Measurements from ENCODE around the gene HUWE1. TPM values are rescaled to one million over a fixed set of nuclear protein-coding genes. Genes with fewer than 3 reads are reported as not detected.

The HUWE1 gene
- total RNA-seq, 2 experiments from 2014 or later: 219 to 225 TPM

DNA sequence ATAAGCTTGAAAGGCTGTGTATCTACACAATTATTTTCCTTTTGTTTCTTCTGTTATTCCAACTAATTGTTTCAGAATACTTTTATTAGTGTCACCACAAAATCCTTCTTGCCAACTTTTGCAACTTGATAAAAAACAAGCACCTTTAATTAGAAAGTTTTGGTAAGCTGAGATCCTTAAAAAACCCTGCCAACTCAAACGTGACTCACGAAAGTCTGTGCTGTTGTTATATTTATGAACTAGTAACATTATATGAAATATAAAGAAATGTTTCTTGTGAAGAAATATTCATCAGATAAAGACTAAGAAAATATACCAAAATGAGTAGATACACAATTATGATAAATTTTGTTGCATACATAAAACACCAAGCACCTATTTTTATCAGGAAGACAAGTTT is 49.0 kb downstream of the HUWE1 start:
- POLR2A ChIA-PET: no interaction called here
- peaks cover 5% of the 10 kb centered on the region for H3K4me1 Mint-ChIP-seq
- DNase-seq (no peak), ATAC-seq (ENCODE audit: low read depth) (no peak)
- no peak overlapping the region for H3K27ac Mint-ChIP-seq
- no peak overlapping the region for H3K4me3 Mint-ChIP-seq
- peaks cover 17% of the 10 kb centered on the region for H3K36me3 Mint-ChIP-seq
- H3K27me3 Mint-ChIP-seq: no peaks in the 10 kb centered on the region
- H3K9me3 Mint-ChIP-seq: no peaks in the 10 kb centered on the region

DNA sequence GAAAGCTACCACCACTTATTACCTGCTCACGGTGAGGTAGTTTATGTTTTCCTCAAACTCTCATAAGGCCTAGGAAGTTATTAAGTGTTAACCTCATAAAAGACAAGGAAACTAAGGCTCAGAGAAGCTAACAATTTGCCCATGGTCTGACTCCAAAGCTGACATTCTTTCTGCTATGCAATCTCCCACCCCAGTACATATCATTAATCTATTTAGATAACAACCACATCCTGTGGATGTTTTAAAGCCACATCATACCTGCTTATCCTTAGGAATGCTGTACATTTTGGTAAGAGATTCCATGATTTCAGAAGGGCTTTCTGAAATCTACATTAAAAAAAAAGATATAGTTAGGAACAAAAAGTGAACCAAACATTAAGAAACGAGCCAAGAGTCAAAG is 55.4 kb downstream of the HUWE1 start:
- peaks cover 5% of the 10 kb centered on the region for H3K4me1 Mint-ChIP-seq
- POLR2A ChIA-PET: no interaction called here
- H3K4me3 Mint-ChIP-seq: no peak overlapping the region
- no peaks in the 10 kb centered on the region for H3K9me3 Mint-ChIP-seq
- ATAC-seq (ENCODE audit: low read depth) (no peak), DNase-seq (no peak)
- peaks cover 21% of the 10 kb centered on the region for H3K36me3 Mint-ChIP-seq
- no peak overlapping the region for H3K27ac Mint-ChIP-seq
- H3K27me3 Mint-ChIP-seq: no peaks in the 10 kb centered on the region

DNA sequence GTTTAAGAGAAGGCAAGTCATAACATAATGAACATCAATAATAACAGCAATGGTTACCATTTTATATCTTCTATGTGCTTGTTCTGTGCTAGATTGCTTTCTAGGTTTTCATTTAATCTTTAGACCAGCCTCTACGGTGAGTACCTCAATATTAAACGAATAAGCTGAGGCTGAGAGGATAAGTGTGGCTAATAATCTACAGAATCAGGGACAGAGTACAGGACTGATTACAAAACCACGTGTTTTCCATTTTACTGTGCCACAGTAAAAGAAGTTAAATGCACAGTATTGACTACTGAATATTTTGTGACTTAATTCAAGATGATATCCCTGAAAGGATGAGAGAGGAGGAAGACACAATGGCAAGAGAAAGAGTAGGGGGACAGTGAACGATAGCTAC is 56.3 kb downstream of the HUWE1 start:
- Mint-ChIP-seq H3K4me3 (no peak overlapping the region), H3K27me3 (no peaks in the 10 kb centered on the region), H3K9me3 (no peaks in the 10 kb centered on the region), H3K4me1 (peaks cover 3% of the 10 kb centered on the region), H3K36me3 (peaks cover 21% of the 10 kb centered on the region), H3K27ac (no peak overlapping the region)
- ATAC-seq (ENCODE audit: low read depth): no peak
- no peak for DNase-seq
- POLR2A ChIA-PET: no interaction called here

DNA sequence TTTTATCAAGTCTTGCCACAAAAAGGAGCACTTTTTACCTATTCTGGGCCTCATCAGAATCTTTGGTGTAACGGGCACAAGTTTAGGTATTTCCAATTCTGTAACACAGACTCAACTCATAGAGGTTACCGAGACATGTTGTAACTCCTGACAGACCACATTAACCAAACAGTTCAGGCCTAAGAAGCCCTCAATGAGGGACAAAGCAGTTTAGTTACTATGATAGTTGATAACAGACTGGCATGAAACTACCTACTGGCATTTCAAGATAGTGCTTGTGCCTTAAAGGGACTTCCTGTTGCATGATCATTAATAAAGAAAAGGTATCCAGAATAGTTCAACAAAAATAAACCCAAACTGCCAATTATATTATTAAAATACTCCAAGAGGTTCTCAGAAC is 64.1 kb downstream of the HUWE1 start:
- Mint-ChIP-seq H3K27ac (no peak overlapping the region), H3K4me1 (peaks cover 6% of the 10 kb centered on the region), H3K36me3 (peaks cover 17% of the 10 kb centered on the region), H3K9me3 (no peaks in the 10 kb centered on the region), H3K4me3 (no peak overlapping the region), H3K27me3 (no peaks in the 10 kb centered on the region)
- ATAC-seq (ENCODE audit: low read depth) (no peak), DNase-seq (no peak)
- POLR2A ChIA-PET: no interaction called here

DNA sequence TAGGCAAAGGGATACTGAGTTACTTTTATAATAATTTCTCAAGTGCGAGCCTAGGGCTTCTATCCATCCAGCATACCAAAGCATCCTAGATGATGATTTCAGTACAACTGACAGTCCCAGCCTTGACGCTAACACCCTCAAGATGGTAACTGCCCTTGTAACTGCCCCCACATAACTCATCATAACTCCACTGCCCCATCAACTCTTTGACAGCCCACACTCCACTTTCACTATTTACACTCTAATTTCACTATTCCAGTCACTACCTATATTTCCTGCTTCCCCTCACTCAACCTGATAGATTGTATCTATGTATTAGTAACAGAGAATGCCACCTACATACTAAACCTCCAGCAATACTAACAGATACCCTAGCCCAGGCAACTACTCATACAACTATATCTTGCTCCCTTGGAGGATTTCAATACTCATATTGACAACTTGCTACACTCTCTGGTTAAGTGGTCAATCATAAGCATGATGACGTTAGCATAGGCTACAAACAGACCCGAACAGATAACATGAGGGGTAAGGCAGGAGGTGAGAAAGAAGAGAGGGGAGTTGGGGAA is 65.0 kb downstream of the HUWE1 start:
- DNase-seq: no peak
- ATAC-seq (ENCODE audit: low read depth): no peak
- H3K27me3 Mint-ChIP-seq: no peaks in the 10 kb centered on the region
- no peak overlapping the region for H3K27ac Mint-ChIP-seq
- POLR2A ChIA-PET: no interaction called here
- H3K4me1 Mint-ChIP-seq: peaks cover 9% of the 10 kb centered on the region
- no peaks in the 10 kb centered on the region for H3K9me3 Mint-ChIP-seq
- peaks cover 22% of the 10 kb centered on the region for H3K36me3 Mint-ChIP-seq
- H3K4me3 Mint-ChIP-seq: no peak overlapping the region

DNA sequence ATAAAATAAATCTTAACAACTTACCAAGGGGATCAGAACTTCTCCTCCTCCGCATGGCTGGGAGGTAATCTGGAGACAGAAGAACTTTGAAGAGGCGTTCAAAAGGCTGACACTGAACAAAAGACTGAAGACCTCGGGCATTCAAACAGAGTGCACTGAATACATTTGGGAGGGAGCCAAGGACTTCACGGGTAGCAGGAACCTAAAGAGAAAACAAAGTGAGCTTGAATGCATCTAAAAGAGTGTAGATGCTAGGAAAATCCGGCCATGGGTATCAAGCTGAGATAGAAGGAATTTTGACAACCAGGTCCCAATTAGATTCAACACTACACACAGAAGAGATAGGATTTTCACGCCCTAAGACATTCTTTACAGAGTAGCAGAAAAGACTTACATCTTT is 69.6 kb downstream of the HUWE1 start:
- Mint-ChIP-seq H3K9me3 (no peaks in the 10 kb centered on the region), H3K36me3 (peaks cover 26% of the 10 kb centered on the region), H3K27me3 (no peaks in the 10 kb centered on the region), H3K4me1 (peaks cover 9% of the 10 kb centered on the region), H3K4me3 (no peak overlapping the region), H3K27ac (peak overlapping the region; percentile 38)
- DNase-seq (no peak), ATAC-seq (ENCODE audit: low read depth) (no peak)
- POLR2A ChIA-PET: no interaction called here

DNA sequence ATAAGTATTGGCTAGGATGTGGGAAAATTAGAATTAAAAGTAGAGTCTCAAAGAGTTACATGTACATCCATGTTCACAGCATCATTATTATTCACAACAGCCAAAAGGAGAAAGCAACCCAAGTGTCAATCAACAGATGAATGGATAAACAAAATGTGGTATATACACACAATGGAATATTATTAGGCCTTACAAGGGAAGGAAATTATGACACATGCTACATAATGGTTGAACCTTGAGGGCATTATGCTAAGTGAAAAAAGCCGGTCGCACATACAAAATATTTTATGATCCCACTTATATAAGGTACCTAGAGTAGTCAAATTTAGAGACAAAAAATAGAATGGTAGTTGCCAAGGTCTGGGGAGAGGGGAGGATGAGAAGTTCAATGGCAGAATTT is 80.1 kb downstream of the HUWE1 start:
- no peak overlapping the region for H3K4me3 Mint-ChIP-seq
- POLR2A ChIA-PET: no interaction called here
- no peak for ATAC-seq (ENCODE audit: low read depth)
- peaks cover 5% of the 10 kb centered on the region for H3K4me1 Mint-ChIP-seq
- H3K27me3 Mint-ChIP-seq: no peaks in the 10 kb centered on the region
- no peak for DNase-seq
- no peaks in the 10 kb centered on the region for H3K9me3 Mint-ChIP-seq
- peaks cover 11% of the 10 kb centered on the region for H3K36me3 Mint-ChIP-seq
- H3K27ac Mint-ChIP-seq: no peak overlapping the region

DNA sequence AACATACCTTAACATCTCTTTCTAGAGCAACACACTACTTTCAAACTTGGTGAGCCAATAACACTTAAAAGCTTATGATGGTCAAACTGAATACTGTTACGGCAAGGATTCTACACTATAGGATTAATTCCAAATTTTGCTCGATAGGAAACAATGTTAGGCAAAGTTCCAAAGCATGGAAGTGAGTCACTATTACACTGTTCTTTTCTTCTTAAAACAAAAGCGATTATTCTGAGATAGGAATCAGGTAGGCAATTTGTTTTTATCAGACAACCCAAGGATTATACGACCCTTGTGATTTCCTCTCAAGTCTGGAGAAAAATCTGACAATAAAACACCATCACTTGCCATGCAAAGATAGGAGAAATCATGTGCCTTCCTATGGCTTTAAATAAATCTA is 81.5 kb downstream of the HUWE1 start:
- no peaks in the 10 kb centered on the region for H3K9me3 Mint-ChIP-seq
- ATAC-seq (ENCODE audit: low read depth) (no peak), DNase-seq (no peak)
- H3K36me3 Mint-ChIP-seq: peaks cover 10% of the 10 kb centered on the region
- no peaks in the 10 kb centered on the region for H3K27me3 Mint-ChIP-seq
- no peak overlapping the region for H3K27ac Mint-ChIP-seq
- H3K4me1 Mint-ChIP-seq: peaks cover 5% of the 10 kb centered on the region
- H3K4me3 Mint-ChIP-seq: no peak overlapping the region
- POLR2A ChIA-PET: no interaction called here

DNA sequence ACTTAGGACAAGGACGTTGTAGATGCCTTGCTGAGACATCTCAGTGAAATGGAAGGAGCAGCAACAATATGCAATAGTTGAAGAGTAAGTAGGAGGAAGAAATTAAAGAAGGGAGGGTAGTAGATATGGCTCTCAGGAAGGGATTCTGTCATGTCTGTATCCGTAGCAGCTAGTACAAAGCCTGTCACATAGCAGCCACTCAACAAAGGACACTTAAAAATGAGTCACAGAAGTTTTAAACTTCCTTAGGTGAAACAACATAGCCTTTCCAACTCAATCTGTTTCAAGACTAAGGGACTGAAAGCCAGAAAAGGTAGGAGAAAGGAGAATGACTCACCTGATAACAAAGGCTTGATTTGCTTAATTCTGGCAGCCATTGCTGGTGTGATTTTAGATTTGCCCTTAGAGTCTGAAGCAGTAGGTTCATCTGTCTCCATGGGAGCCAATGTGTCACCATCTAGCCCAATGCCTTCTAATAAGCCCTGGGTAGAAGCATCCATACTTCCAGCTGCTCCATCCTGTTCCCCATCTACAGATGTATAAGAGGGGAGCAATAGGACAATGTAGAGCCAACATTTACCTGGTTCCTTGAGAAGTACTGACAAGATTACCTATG is 86.6 kb downstream of the HUWE1 start:
- H3K27me3 Mint-ChIP-seq: no peaks in the 10 kb centered on the region
- POLR2A ChIA-PET: no interaction called here
- no peak for DNase-seq

DNA sequence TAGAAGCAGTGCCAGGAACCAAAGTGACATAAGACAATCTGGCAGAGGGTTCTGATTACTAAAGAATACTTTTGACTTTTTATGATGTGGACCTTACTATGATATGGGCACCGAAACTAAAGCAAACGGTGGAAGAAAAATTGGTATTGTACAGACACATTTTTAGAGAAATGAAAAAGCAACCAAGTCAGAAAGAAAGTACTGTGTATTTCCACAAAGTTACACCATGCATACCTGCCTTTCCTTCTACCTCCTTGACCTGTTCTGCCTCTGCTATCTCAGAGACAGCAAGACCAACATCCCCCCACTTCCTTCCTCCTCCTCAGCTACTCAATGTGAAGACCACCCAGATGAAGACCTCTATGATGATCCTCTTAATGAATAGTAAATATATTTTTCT is 88.3 kb downstream of the HUWE1 start:
- no peak for DNase-seq
- ATAC-seq (ENCODE audit: low read depth): no peak
- Mint-ChIP-seq H3K36me3 (peaks cover 14% of the 10 kb centered on the region), H3K27ac (no peak overlapping the region), H3K9me3 (no peaks in the 10 kb centered on the region), H3K4me3 (no peak overlapping the region), H3K27me3 (no peaks in the 10 kb centered on the region), H3K4me1 (peaks cover 4% of the 10 kb centered on the region)
- POLR2A ChIA-PET: no interaction called here

More for the DNA sequence above, 86.6 kb downstream of the HUWE1 start:
- no peak for ATAC-seq (ENCODE audit: low read depth)
- Mint-ChIP-seq H3K4me1 (peaks cover 4% of the 10 kb centered on the region), H3K4me3 (no peak overlapping the region), H3K36me3 (peaks cover 9% of the 10 kb centered on the region), H3K9me3 (no peaks in the 10 kb centered on the region), H3K27ac (no peak overlapping the region)

DNA sequence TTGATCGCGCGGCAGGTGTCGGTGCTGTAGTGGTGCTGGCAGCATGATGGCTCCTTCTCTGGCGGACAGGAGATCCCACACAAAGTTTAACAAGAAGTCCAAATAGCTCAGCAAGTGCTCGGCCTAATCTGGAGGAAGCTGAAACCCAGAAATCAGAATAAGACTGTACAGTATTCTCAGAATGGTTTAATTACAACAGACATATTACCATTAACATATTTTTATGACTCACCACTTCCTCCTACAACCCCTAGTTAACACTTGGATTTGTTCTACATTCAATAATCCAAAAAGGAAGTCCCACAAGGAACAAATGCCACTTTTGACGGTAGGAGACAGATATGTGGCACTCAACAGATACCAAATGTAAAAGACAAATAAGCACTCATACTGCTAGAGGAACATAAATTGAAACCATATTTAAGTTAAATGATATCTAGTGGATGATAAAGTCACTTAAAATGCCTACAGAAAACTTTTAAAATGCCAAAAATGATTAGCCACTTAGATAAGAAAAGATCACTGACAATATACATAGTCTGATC is 91.2 kb downstream of the HUWE1 start:
- POLR2A ChIA-PET: no interaction called here
- no peak for DNase-seq
- Mint-ChIP-seq H3K27ac (peak overlapping the region; percentile 28), H3K4me1 (peaks cover 4% of the 10 kb centered on the region), H3K36me3 (peaks cover 19% of the 10 kb centered on the region), H3K27me3 (no peaks in the 10 kb centered on the region), H3K4me3 (no peak overlapping the region), H3K9me3 (no peaks in the 10 kb centered on the region)
- ATAC-seq (ENCODE audit: low read depth): no peak

DNA sequence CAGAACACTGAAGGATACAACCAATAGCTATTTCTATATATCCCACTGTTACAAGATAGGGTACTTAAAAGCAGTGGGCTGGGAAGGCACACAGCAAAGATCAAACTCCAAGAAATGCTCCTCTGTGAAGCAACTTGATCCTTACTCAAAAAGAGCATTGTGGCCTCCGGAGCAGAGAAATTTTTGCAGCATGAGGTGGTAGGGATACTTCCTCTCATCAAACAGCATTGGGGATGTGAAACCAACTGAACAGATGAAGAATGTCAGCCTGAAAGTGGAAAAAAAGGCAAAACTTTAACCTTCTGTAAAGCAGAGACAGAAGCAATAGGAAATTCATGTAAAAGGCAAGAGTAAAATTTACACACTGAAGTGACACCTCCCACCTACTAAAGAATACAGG is 92.2 kb downstream of the HUWE1 start:
- Mint-ChIP-seq H3K4me3 (no peak overlapping the region), H3K4me1 (peaks cover 3% of the 10 kb centered on the region), H3K27ac (no peak overlapping the region), H3K9me3 (no peaks in the 10 kb centered on the region), H3K27me3 (no peaks in the 10 kb centered on the region), H3K36me3 (peaks cover 18% of the 10 kb centered on the region)
- POLR2A ChIA-PET: no interaction called here
- DNase-seq (no peak), ATAC-seq (ENCODE audit: low read depth) (no peak)

DNA sequence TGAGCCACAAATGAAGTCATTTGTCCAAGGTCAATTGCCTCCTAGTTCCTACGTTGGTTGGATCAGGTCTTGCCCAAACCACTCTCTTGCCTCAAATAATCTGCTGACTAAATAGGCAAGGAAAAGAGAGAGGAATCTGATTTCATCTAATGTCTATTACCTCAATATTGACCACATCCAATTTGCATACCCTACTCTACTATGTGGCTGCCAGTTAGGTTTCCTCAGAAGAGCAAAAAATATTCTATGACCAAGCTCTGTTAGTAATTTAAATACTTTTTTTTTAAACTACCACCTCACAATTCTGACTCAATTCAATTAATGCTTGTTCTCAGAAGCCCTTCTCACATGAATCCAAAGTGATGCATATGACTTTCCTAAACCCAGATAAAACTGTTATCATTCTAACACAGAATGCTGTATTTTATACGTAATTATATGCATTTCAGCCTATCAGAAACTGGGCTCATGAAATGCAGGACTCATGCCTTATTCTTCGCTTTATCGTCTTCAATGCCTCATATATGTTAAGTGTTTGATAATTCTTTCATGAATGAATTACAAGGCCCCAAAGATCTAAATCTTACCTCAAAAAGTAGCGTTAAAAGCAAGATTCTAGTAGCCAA is 98.6 kb downstream of the HUWE1 start:
- no peak for ATAC-seq (ENCODE audit: low read depth)
- no peaks in the 10 kb centered on the region for H3K9me3 Mint-ChIP-seq
- peaks cover 18% of the 10 kb centered on the region for H3K36me3 Mint-ChIP-seq

DNA sequence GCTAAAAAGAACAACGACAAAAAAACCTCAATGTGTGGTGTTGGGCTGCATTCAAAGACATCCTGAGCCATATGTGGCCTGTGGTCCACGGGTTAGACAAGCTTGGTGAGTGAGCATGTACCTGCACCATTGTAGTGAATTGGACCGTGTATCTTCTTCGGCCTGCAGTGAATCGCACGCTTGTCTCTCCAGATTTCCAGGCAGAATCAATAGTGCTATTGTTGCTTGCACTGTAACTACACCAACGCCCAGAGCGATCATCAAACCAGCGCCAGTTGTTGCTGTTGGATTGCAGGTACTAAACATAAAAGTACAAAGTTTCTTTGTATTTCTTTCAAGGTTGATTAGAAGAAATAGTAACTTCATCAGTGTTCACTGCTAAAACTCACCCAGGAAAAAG is 101.6 kb downstream of the HUWE1 start:
- H3K4me3 Mint-ChIP-seq: no peak overlapping the region
- DNase-seq: no peak
- peaks cover 21% of the 10 kb centered on the region for H3K36me3 Mint-ChIP-seq
- H3K27ac Mint-ChIP-seq: no peak overlapping the region
- no peaks in the 10 kb centered on the region for H3K9me3 Mint-ChIP-seq
- H3K27me3 Mint-ChIP-seq: no peaks in the 10 kb centered on the region
- POLR2A ChIA-PET: no interaction called here
- no peak for ATAC-seq (ENCODE audit: low read depth)
- no peaks in the 10 kb centered on the region for H3K4me1 Mint-ChIP-seq

More for the DNA sequence above, 98.6 kb downstream of the HUWE1 start:
- Mint-ChIP-seq H3K27ac (no peak overlapping the region), H3K4me3 (no peak overlapping the region), H3K27me3 (no peaks in the 10 kb centered on the region), H3K4me1 (peaks cover 1% of the 10 kb centered on the region)
- no peak for DNase-seq
- POLR2A ChIA-PET: no interaction called here
